Vagina (tissue), 2 donors: Measurements from ENCODE around the gene CFAP97. TPM values are rescaled to one million over a fixed set of nuclear protein-coding genes. Genes with fewer than 3 reads are reported as not detected.
A peak's percentile ranks its signal among the peaks of the same experiment; 100 is the strongest.

Source experiments
- DNase-seq, 2 donors: peaks; one replicate each; pipeline ENCODE4 v3.0.0-alpha.2; 2017; ENCODE audit errors: extremely low spot score in 2 of 2
- H3K27ac ChIP-seq: fragments of 200-600 bp; sonication (generic); one replicate; pipeline ENCODE4 v1.5.1; 2019
- H3K27me3 ChIP-seq: fragments of 200-600 bp; sonication (generic); one replicate; pipeline ENCODE4 v1.5.1; 2019
- H3K36me3 ChIP-seq, 2 donors: fragments of 200-600 bp; sonication (generic); one replicate each; pipeline ENCODE4 v1.5.1; 2017 to 2019
- H3K4me1 ChIP-seq: fragments of 200-600 bp; sonication (generic); one replicate; pipeline ENCODE4 v1.5.1; 2019
- H3K4me3 ChIP-seq, 2 donors: fragments of 200-600 bp; sonication (generic); 1 replicate in 1 of 2; 2 replicates in 1 of 2; pipeline ENCODE4 v1.5.1; 2016 to 2019
- H3K9me3 ChIP-seq: fragments of 200-600 bp; sonication (generic); one replicate; pipeline ENCODE4 v1.5.1; 2019
- CTCF ChIP-seq, 3 experiments: fragments of 450-650 bp in 2 of 3; fragments of 200-600 bp in 1 of 3; sonication (generic) in 1 of 3; IDR thresholded peaks; one replicate each; pipeline ENCODE4 v1.5.1; 2017 to 2019; ENCODE audit warnings: antibody characterized with exemption in 3 of 3, mild to moderate bottlenecking in 2 of 3, moderate library complexity in 2 of 3
- POLR2A ChIP-seq, 2 donors: fragments of 450-650 bp; IDR thresholded peaks; one replicate each; pipeline ENCODE4 v1.6.1; 2017; ENCODE audit warnings: antibody characterized with exemption in 2 of 2, mild to moderate bottlenecking in 2 of 2, moderate library complexity in 2 of 2
- POLR2AphosphoS5 ChIP-seq, 2 donors: sonication (generic); formaldehyde crosslinking; IDR thresholded peaks; one replicate each; pipeline ENCODE4 v1.9.0; 2017; ENCODE audit warnings: antibody characterized with exemption in 2 of 2, mild to moderate bottlenecking in 2 of 2, low read depth in 1 of 2; ENCODE audit not compliant: insufficient read depth in 1 of 2
- intact Hi-C: fragments of 100-400 bp; cut with DNase I; formaldehyde crosslinking; loops from one replicate; pipeline ENCODE4 v1.15.1; 2023
- total RNA-seq: library from RNA; depleted of rRNA; stranded (reverse); fragments of >200 nt; gene quantifications from one replicate; pipeline ENCODE4 v1.2.3, GENCODE V29; 2016

Gene CFAP97
- total RNA-seq, 1 donor from 2014 or later = 28.5 TPM

- Histone ChIP-seq H3K4me1 (no peaks in the 10 kb centered on the region), H3K27me3 (no peaks in the 10 kb centered on the region), H3K36me3 (peaks cover 0 to 8% of the 10 kb centered on the region in 2 donors), H3K4me3 (no peak overlapping the region), H3K27ac (no peak overlapping the region), H3K9me3 (no peaks in the 10 kb centered on the region)
- intact Hi-C loops = no loop called here
- TF ChIP-seq POLR2AphosphoS5 (IDR thresholded peaks at IDR 0.05; ENCODE audit: insufficient read depth in 1 of 2, low read depth in 1 of 2) (no peak), CTCF (IDR thresholded peaks at IDR 0.05) (no peak), POLR2A (IDR thresholded peaks at IDR 0.05) (no peak)
- no peak for DNase-seq
Measured at GRCh38 chr4:185151296-185151695, 52.5 kb downstream of the CFAP97 start.

DNA sequence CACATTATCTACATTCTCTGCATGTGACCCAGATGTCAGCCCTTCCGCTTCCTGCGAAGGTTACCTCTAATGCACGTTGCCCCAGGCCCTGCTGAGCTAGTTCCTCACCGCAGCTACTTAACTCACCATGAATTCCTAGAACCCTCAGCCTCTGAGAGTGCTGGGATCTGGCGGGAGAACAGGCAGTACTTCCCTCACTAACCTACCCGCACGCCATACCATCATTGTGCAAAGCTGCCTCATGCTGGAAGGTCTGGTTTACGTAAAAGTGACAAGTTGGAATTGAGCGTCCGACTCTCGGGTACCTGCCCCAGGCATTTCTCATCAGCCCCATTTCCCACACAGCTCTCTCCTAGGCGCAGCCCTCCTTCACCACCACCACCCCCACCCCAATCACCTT is 54.4 kb downstream of the CFAP97 start:
- Histone ChIP-seq H3K4me1 (peaks cover 14% of the 10 kb centered on the region), H3K27me3 (no peaks in the 10 kb centered on the region), H3K36me3 (peaks cover 0 to 8% of the 10 kb centered on the region in 2 donors), H3K27ac (no peak overlapping the region), H3K4me3 (no peak overlapping the region), H3K9me3 (no peaks in the 10 kb centered on the region)
- intact Hi-C loops = no loop called here
- DNase-seq = no peak
- no peak for TF ChIP-seq POLR2AphosphoS5 (IDR thresholded peaks at IDR 0.05; ENCODE audit: insufficient read depth in 1 of 2, low read depth in 1 of 2)
- no peak for TF ChIP-seq POLR2A (IDR thresholded peaks at IDR 0.05)
- TF ChIP-seq CTCF (IDR thresholded peaks at IDR 0.05) = no peak

- H3K36me3 ChIP-seq = peaks cover 0 to 4% of the 10 kb centered on the region in 2 donors
- TF ChIP-seq POLR2A (IDR thresholded peaks at IDR 0.05) = no peak
- TF ChIP-seq POLR2AphosphoS5 (IDR thresholded peaks at IDR 0.05; ENCODE audit: insufficient read depth in 1 of 2, low read depth in 1 of 2) = peak in 1 of 2 donors; percentile 24
- H3K4me3 ChIP-seq = no peak overlapping the region
- DNase-seq = no peak
- H3K9me3 ChIP-seq = no peaks in the 10 kb centered on the region
- H3K27me3 ChIP-seq = no peaks in the 10 kb centered on the region
- H3K4me1 ChIP-seq = peaks cover 30% of the 10 kb centered on the region
- intact Hi-C loops = no loop called here
- no peak overlapping the region for H3K27ac ChIP-seq
Measured at GRCh38 chr4:185145572-185145971, 58.2 kb downstream of the CFAP97 start.

DNA sequence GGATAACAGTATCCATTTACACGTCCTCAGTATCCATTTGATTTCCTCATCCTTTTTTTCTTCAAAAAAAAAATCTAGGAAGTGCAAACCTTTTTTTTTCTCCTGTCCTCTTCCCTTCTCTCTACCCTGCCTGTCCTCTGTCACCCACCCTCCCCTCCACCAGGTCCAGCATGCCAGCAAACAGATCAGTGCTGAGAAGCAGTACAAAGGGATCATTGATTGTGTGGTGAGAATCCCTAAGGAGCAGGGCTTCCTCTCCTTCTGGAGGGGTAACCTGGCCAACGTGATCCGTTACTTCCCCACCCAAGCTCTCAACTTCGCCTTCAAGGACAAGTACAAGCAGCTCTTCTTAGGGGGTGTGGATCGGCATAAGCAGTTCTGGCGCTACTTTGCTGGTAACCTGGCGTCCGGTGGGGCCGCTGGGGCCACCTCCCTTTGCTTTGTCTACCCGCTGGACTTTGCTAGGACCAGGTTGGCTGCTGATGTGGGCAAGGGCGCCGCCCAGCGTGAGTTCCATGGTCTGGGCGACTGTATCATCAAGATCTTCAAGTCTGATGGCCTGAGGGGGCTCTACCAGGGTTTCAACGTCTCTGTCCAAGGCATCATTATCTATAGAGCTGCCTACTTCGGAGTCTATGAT is 59.1 kb downstream of the CFAP97 start:
- H3K27me3 ChIP-seq = no peaks in the 10 kb centered on the region
- TF ChIP-seq POLR2A (IDR thresholded peaks at IDR 0.05) = no peak
- TF ChIP-seq CTCF (IDR thresholded peaks at IDR 0.05) = no peak
- TF ChIP-seq POLR2AphosphoS5 (IDR thresholded peaks at IDR 0.05; ENCODE audit: insufficient read depth in 1 of 2, low read depth in 1 of 2) = no peak
- intact Hi-C loops = no loop called here
- H3K4me3 ChIP-seq = no peak overlapping the region
- no peaks in the 10 kb centered on the region for H3K9me3 ChIP-seq
- peaks cover 30% of the 10 kb centered on the region for H3K4me1 ChIP-seq
- H3K36me3 ChIP-seq = peaks cover 0 to 4% of the 10 kb centered on the region in 2 donors
- no peak for DNase-seq
- H3K27ac ChIP-seq = peak overlapping the region; percentile 70

DNA sequence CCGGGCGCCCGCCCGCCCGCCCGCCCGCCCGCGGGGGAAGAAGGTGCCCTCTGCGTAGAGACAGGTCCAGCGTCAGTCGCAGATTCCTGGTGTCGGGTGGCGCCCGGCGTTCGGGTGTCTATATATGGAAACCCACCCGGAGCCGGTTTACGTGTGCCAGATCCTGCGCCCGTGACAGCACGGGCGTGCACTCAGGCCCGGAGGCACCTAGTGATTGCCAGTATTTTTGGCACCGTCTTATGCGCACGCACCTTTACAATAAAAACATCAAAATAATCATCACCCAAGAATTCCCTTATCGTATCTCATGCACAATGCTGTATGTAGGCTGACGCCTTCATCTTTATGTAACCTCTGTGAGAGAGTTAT is 60.2 kb downstream of the CFAP97 start:
- no peaks in the 10 kb centered on the region for H3K9me3 ChIP-seq
- H3K27me3 ChIP-seq = no peaks in the 10 kb centered on the region
- H3K27ac ChIP-seq = peak overlapping the region; percentile 70
- peaks cover 30% of the 10 kb centered on the region for H3K4me1 ChIP-seq
- TF ChIP-seq POLR2AphosphoS5 (IDR thresholded peaks at IDR 0.05; ENCODE audit: insufficient read depth in 1 of 2, low read depth in 1 of 2) (peak; percentile 19 to 25), POLR2A (IDR thresholded peaks at IDR 0.05) (no peak)
- peaks cover 0 to 4% of the 10 kb centered on the region in 2 donors for H3K36me3 ChIP-seq
- DNase-seq = no peak
- intact Hi-C loops = no loop called here
- H3K4me3 ChIP-seq = peak overlapping the region; percentile 51 to 52

- intact Hi-C loops = no loop called here
- peak within 1 kb of the TSS; percentile 51 to 52 for H3K4me3 ChIP-seq
- no peaks in the 10 kb centered on the region for H3K27me3 ChIP-seq
- DNase-seq = no peak
- peak in 1 of 2 donors; percentile 86 for TF ChIP-seq POLR2A (IDR thresholded peaks at IDR 0.05)
- TF ChIP-seq CTCF (IDR thresholded peaks at IDR 0.05) = no peak
- TF ChIP-seq POLR2AphosphoS5 (IDR thresholded peaks at IDR 0.05; ENCODE audit: insufficient read depth in 1 of 2, low read depth in 1 of 2) = peak in 1 of 2 donors; percentile 64
- H3K36me3 ChIP-seq = peaks cover 0 to 4% of the 10 kb centered on the region in 2 donors
- H3K4me1 ChIP-seq = peaks cover 30% of the 10 kb centered on the region
- no peaks in the 10 kb centered on the region for H3K9me3 ChIP-seq
- H3K27ac ChIP-seq = peak within 1 kb of the TSS; percentile 70
Measured at GRCh38 chr4:185142912-185143600, 60.7 kb downstream of the CFAP97 start, which contains the start of gene SLC25A4. Gene SLC25A4, plus strand, starts transcription at chr4:185143266. Its CDS starts 107 bp downstream, at chr4:185143373.
